COLO668 (cell line): Measurements from ENCODE around the gene FREM1.

Source experiments
- DNase-seq: peaks from one replicate; lab custom pipeline; 2025; ENCODE audit not compliant: unreplicated experiment; lab: John Stamatoyannopoulos, UW

The FREM1 gene

DNA sequence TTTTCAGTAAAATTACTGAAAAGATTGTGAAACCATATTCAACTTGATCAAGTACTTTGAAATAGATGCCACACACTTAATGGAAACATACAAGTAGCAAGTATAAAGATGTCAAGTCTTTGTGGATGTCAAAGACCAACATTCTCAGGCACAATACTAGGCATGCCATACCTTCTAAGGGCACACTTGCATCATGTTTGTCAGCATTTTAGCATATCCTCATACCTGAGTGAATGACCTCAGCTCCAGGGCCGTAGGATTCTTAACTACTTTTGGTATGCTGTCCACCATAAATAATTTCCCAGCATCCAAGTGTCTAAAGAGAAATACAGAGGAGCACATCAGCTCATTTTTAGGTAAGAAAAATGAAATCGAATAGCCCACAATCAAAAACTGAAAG, 86.4 kb downstream of the FREM1 start:
- no peak for DNase-seq

- no peak for DNase-seq
Measured at GRCh38 chr9:14822666-14823065, 87.6 kb downstream of the FREM1 start.

GRCh38 chr9:14819183-14819582, 91.0 kb downstream of the FREM1 start:
- DNase-seq = no peak

DNA sequence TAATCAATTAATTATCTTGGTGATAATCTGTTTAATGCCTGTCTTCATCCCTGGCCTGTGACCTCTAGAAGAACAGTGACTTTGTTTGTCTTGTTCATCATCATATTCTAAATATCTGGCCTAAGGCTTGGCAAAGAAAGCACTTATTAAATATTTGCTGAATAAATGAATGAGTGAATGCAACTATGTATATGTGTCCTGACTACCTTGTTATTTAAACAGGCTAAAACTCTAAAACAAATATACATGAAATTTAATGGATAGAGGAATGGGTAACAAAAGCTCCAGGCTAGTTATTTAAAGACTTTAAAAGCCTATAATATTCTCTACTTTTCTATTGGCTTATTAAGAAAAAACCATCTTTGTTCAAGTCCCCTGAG, 96.0 kb downstream of the FREM1 start:
- no peak for DNase-seq

GRCh38 chr9:14813336-14814248, 96.6 kb downstream of the FREM1 start:
- no peak for DNase-seq

GRCh38 chr9:14812806-14813205, 97.4 kb downstream of the FREM1 start:
- DNase-seq = no peak

- DNase-seq = no peak
Measured at GRCh38 chr9:14811844-14812243, 98.4 kb downstream of the FREM1 start.

- DNase-seq = no peak
Measured at GRCh38 chr9:14806941-14807520, 103.2 kb downstream of the FREM1 start.

- DNase-seq = no peak
Measured at GRCh38 chr9:14799030-14799429, 111.2 kb downstream of the FREM1 start.

DNA sequence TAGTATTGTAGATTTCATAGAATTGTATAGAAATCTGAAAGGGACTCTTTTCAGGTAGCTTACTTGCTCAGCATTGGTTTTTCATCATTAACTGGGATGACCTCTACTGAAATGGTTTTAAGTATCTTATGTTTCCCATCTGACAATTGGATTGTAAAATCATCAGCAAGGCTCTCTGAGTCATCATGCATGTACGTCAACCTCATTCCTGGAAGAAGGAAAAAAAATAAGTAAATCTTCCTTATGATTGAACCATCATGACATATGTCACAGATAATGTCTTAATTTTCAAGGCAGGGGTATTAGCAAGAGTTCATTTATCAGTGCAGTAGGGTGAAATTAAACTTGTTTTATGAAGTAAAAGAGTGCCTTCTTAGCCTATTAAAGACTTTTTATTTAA, 112.8 kb downstream of the FREM1 start:
- DNase-seq = no peak

DNA sequence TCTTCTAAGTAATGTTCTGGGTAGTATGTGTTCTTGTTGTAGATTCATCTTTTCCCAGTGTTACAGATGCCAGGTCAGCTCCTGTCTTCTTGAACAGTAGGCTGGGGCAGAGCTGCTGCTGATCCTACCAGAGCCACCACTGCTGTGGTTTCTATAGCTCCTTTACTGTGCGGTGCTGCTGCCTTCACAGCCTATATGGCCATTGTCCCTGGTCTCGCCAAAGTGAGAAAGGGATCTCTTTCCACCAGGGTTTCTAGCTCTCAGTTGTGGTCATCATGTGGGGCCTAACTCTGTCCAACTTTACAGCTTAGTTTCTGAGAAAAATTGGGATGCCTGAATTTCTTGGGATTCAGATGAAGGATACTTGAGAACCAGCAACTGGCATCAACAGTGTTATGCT, 116.8 kb downstream of the FREM1 start:
- no peak for DNase-seq

DNA sequence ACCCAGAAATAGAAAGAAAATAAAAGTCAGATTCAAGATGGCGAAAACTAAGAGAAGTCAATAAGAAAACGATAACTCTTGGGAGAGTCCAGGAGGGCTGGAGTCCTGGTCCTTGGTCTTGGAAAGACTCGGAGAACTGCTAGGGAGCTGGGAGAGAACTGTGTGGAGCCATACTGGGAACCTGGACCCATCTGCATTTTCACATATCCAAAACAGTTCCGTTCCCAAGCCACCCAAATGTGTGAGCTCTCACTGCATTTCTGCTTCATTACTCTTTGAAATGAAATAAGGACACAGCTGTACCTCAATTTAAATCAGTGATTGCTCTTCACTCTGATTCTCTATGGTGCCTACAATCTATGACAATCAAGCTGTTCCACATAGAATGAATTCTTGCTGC, 119.6 kb downstream of the FREM1 start:
- no peak for DNase-seq

- no peak for DNase-seq
Measured at GRCh38 chr9:14788846-14789245, 121.4 kb downstream of the FREM1 start.

DNA sequence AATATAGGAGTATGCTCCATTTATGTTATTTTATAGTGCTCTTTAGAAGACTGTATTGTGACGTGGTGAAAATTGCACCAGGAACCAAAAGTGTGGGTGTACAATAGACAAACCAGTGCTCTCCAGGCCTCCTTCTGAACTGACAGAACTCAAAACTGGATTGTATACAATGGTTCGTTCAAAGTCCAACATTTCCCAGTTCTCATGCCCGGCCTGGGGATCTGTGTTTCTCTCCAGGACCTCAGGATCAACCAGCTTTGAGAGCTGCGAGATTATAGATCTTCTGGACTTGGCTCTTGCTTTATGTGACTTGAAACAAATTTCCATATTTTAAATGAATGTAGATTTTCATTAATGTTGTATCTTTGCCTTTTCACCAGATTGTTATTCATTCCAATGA, 126.9 kb downstream of the FREM1 start:
- peak; percentile 68 for DNase-seq

DNA sequence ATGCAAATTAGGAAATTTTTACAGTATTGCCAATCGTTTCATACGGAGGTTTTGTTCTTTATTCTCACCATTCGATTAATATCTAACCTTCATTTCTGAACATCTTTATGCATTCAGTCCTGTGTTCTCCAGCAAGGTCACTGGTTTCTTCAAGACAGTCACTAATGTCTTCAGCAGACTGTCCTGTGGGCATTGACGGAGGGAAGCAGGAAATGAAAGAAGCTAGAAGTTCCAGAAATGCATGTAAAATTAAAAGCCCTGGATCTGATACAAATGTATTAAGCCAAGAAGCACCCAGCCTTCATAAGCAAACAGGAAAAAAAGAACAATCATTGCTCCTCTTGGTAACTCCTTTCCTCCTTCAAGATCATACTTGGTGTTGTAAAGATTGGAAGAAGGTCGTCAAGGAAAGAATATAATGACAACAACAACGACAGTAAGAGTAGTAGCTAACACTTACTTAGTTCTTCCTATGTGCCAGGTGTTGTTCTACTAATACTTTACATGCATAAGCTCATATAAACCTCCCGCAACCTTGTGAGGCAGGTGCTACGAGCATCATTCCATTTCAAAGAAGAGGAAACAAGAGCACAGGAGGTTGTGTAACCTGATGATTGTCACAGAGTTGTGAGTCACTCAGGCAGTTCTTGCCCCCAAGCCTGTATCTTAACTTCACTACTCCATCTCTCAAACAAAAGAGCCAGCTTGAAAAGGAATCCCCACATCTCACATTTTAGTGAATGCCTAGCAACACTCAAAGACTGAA, 127.8 kb downstream of the FREM1 start:
- peak; percentile 53 for DNase-seq

GRCh38 chr9:14780693-14781092, 129.5 kb downstream of the FREM1 start:
- no peak for DNase-seq

- DNase-seq = no peak
Measured at GRCh38 chr9:14780251-14780650, 130.0 kb downstream of the FREM1 start.

GRCh38 chr9:14779566-14780022, 130.6 kb downstream of the FREM1 start:
- DNase-seq = peak; percentile 25

DNA sequence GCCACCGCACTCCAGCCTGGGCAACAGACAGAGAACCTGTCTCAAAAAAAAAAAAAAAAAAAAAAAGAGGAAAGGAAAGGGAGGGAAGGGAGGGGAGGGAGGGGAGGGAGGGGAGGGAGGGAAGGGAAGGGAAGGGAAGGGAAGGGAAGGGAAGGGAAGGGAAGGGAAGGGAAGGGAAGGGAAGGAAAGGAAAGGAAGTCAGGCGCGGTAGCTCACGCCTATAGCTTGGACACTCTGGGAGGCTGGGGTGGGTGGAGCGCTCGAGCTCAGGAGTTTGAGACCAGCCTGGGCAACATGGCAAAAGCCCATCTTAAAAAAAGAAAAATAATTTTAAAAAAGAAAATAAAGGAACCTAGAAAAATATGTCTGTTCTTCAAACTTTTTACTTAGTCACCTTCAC, 131.7 kb downstream of the FREM1 start:
- DNase-seq = no peak

DNA sequence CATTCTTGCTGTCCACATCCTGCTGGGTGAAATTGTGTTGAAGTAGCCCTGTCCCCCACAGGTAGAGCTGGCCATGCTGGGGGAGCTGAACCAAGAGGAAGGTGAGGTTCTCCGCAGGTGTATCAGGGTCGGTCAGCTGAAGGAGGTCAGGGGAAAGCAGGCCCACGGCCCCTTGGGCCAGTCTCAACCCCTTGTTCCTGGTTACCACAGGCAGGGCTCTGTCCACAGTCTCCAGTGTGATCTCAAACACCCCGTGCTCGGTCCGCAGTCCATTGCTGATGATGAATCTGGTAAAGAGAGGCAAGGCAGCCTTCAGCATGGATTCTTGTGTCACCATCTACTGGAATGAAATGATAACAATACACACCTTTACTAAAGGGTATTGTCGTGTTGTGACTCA, 134.3 kb downstream of the FREM1 start:
- DNase-seq = no peak

GRCh38 chr9:14770592-14770991, 139.6 kb downstream of the FREM1 start:
- no peak for DNase-seq

DNA sequence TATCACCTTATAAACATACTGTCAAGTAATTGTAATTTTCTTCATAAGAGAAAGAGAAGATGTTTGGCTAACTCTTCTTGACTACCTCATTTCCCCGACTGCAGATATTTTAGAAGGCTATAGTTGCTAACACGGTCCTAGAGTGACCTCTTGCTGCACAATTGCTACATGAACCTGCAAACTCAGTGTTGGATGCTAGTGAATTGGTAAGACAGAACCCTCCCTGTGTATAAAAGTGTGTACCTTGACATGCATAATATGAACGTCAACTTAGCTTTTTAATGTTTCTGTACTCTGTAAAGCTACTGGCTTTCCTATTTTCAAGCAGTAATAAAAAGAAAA, 141.0 kb downstream of the FREM1 start:
- DNase-seq = no peak
